HCT116 (cell line): ENCODE results near the gene MSLN. TPM values are rescaled to one million over a fixed set of nuclear protein-coding genes. Genes with fewer than 3 reads are reported as not detected.

Experiments
- ATAC-seq: fragments of 200-7000 bp; cut with Tn5 transposase; 2 replicates; pipeline ENCODE4 v1.9.1; 2020; ENCODE audit warnings: mild to moderate bottlenecking, moderate library complexity
- BruUV-seq: library from RNA; stranded (reverse); fragments of 400-500 nt; replicated peaks from 2 replicates; lab custom pipeline; 2021; lab: Mats Ljungman, UMichigan
- CTCF ChIA-PET: fragments of 300-600 bp; sonication (Branson Sonifier 250); formaldehyde crosslinking; loops from one replicate; lab custom pipeline; 2021; ENCODE audit warnings: antibody characterized with exemption; lab: Charles Lee
- POLR2A ChIA-PET: fragments of 300-600, 350-600 bp; sonication (Branson Sonifier 250); formaldehyde crosslinking; loops from one replicate; lab custom pipeline; 2021; ENCODE audit warnings: antibody characterized with exemption; lab: Charles Lee
- RAD21 ChIA-PET, 2 experiments: fragments of 300-600 bp; sonication (Branson Sonifier 250); formaldehyde crosslinking; loops; one replicate each; lab custom pipeline; 2023; ENCODE audit warnings: low total read pairs in 2 of 2; ENCODE audit not compliant: uncharacterized antibody in 2 of 2, unreplicated experiment in 2 of 2, low non-redundant PET in 1 of 2; lab: Charles Lee
- DNase-seq: peaks from one replicate; pipeline ENCODE4 v3.0.0-alpha.2; 2010; ENCODE audit warnings: low read depth, low spot score
- H2AFZ ChIP-seq: fragments of 200-600 bp; shearing (Covaris generic), sonication (generic); 2 replicates; pipeline ENCODE4 v1.6.1; 2017; ENCODE audit warnings: low read depth, mixed run types, mixed read lengths, antibody characterized with exemption, low read length; ENCODE audit not compliant: poor library complexity, severe bottlenecking
- H3K27ac ChIP-seq: 2 replicates; pipeline ENCODE4 v1.5.1; 2012; ENCODE audit warnings: low read depth, low read length
- H3K27me3 ChIP-seq: fragments of 200-600 bp; sonication (generic); 2 replicates; pipeline ENCODE4 v1.6.1; 2016; ENCODE audit warnings: mixed run types, low read length, mixed read lengths; ENCODE audit not compliant: insufficient read depth
- H3K36me3 ChIP-seq, 2 experiments: fragments of 200-500 bp in 1 of 2; fragments of 200-600 bp in 1 of 2; sonication (Bioruptor generic) in 1 of 2; sonication (generic) in 1 of 2; 2 replicates each; pipeline versions ENCODE4 v1.5.1 to v1.6.1; 2014 to 2016; ENCODE audit warnings: low read length in 2 of 2, inconsistent platforms in 1 of 2, mixed read lengths in 1 of 2, mixed run types in 1 of 2; ENCODE audit not compliant: insufficient read depth in 2 of 2, control insufficient read depth in 1 of 2
- H3K4me1 ChIP-seq, 2 experiments: fragments of 200-600 bp in 1 of 2; sonication (generic) in 1 of 2; 2 replicates each; pipeline versions ENCODE4 v1.5.1 to v1.6.1; 2012 to 2017; ENCODE audit warnings: low read length in 2 of 2, inconsistent platforms in 1 of 2, mild to moderate bottlenecking in 1 of 2, mixed read lengths in 1 of 2, mixed run types in 1 of 2, moderate library complexity in 1 of 2; ENCODE audit not compliant: insufficient read depth in 2 of 2, control insufficient read depth in 1 of 2
- H3K4me2 ChIP-seq: fragments of 200-600 bp; sonication (generic); 2 replicates; pipeline ENCODE4 v1.6.1; 2017; ENCODE audit warnings: mixed run types, low read length, mixed read lengths
- H3K4me3 ChIP-seq, 2 experiments: fragments of 200-600 bp in 1 of 2; sonication (generic) in 1 of 2; replicated peaks in 1 of 2; 2 replicates each; pipeline ENCODE4 v1.5.1; 2011 to 2016; ENCODE audit warnings: low read length in 2 of 2, control low read depth in 1 of 2, low read depth in 1 of 2, mild to moderate bottlenecking in 1 of 2, mixed read lengths in 1 of 2, mixed run types in 1 of 2
- H3K79me2 ChIP-seq: fragments of 200-600 bp; sonication (generic); 2 replicates; pipeline ENCODE4 v1.6.1; 2017; ENCODE audit warnings: mild to moderate bottlenecking, mixed run types, low read length, moderate library complexity, mixed read lengths; ENCODE audit not compliant: insufficient read depth
- H3K9ac ChIP-seq: fragments of 200-600 bp; sonication (generic); 2 replicates; pipeline ENCODE4 v1.6.1; 2016; ENCODE audit warnings: low read length, mixed read lengths
- H3K9me2 ChIP-seq: fragments of 200-600 bp; sonication (generic), shearing (Covaris generic); 2 replicates; pipeline ENCODE4 v1.6.1; 2017; ENCODE audit warnings: mixed run types, mild to moderate bottlenecking, moderate library complexity; ENCODE audit not compliant: insufficient read depth
- H3K9me3 ChIP-seq, 2 experiments: fragments of 200-500 bp in 1 of 2; fragments of 200-600 bp in 1 of 2; sonication (Bioruptor generic) in 1 of 2; sonication (generic) in 1 of 2; 2 replicates each; pipeline ENCODE4 v1.6.1; 2014 to 2017; ENCODE audit warnings: low read length in 2 of 2, mixed read lengths in 2 of 2, inconsistent platforms in 1 of 2, low read depth in 1 of 2, mild to moderate bottlenecking in 1 of 2, mixed run types in 1 of 2, moderate library complexity in 1 of 2; ENCODE audit not compliant: control insufficient read depth in 1 of 2, insufficient read depth in 1 of 2
- H4K20me1 ChIP-seq: fragments of 200-600 bp; sonication (generic), shearing (Covaris generic); 2 replicates; pipeline ENCODE4 v1.6.1; 2017; ENCODE audit warnings: mixed run types, mild to moderate bottlenecking, moderate library complexity; ENCODE audit not compliant: insufficient read depth
- ATF3 ChIP-seq: IDR thresholded peaks from 2 replicates; pipeline ENCODE4 v1.6.1; 2012
- CBX3 ChIP-seq: IDR thresholded peaks from 2 replicates; pipeline ENCODE4 v1.6.1; 2012; ENCODE audit warnings: low read depth
- CEBPB ChIP-seq: IDR thresholded peaks from 2 replicates; pipeline ENCODE4 v1.6.1; 2012; ENCODE audit warnings: low read depth
- EGR1 ChIP-seq: IDR thresholded peaks from 2 replicates; pipeline ENCODE4 v1.6.1; 2012; ENCODE audit warnings: low read depth
- ELF1 ChIP-seq: IDR thresholded peaks from 2 replicates; pipeline ENCODE4 v1.6.1; 2012; ENCODE audit warnings: low read depth, borderline replicate concordance
- EZH2phosphoT487 ChIP-seq: fragments of 200-600 bp; IDR thresholded peaks from 2 replicates; pipeline ENCODE4 v1.6.1; 2018; ENCODE audit warnings: antibody characterized with exemption, borderline replicate concordance
- JUND ChIP-seq: IDR thresholded peaks from 2 replicates; pipeline ENCODE4 v1.6.1; 2012
- MAX ChIP-seq: IDR thresholded peaks from 2 replicates; pipeline ENCODE4 v1.6.1; 2012
- POLR2A ChIP-seq: IDR thresholded peaks from 2 replicates; pipeline ENCODE4 v1.7.0; 2011; ENCODE audit warnings: borderline replicate concordance; ENCODE audit not compliant: insufficient read depth, insufficient read length; ENCODE audit errors: extremely low read depth
- POLR2AphosphoS5 ChIP-seq: IDR thresholded peaks from 2 replicates; pipeline ENCODE4 v1.6.1; 2011; ENCODE audit warnings: mild to moderate bottlenecking, low read depth, low read length, moderate library complexity
- RAD21 ChIP-seq: IDR thresholded peaks from 2 replicates; pipeline ENCODE4 v1.6.1; 2012; ENCODE audit warnings: low read depth, mild to moderate bottlenecking
- REST ChIP-seq: IDR thresholded peaks from 2 replicates; pipeline ENCODE4 v1.6.1; 2012; ENCODE audit warnings: low read depth
- SIN3A ChIP-seq: IDR thresholded peaks from 2 replicates; pipeline ENCODE4 v1.6.1; 2012; ENCODE audit warnings: low read depth
- SRF ChIP-seq: IDR thresholded peaks from 2 replicates; pipeline ENCODE4 v1.6.1; 2012; ENCODE audit warnings: low read depth
- TCF7L2 ChIP-seq: IDR thresholded peaks from 2 replicates; pipeline ENCODE4 v1.7.0; 2011; ENCODE audit warnings: borderline replicate concordance, inconsistent platforms; ENCODE audit not compliant: insufficient read depth, insufficient read length; ENCODE audit errors: extremely low read depth
- YY1 ChIP-seq: IDR thresholded peaks from 2 replicates; pipeline ENCODE4 v1.6.1; 2011; ENCODE audit warnings: low read length, low read depth, moderate library complexity, mild to moderate bottlenecking; ENCODE audit not compliant: insufficient replicate concordance; ENCODE audit errors: extremely low read depth
- ZBTB33 ChIP-seq: IDR thresholded peaks from 2 replicates; pipeline ENCODE4 v1.6.1; 2011; ENCODE audit warnings: mild to moderate bottlenecking, low read length, moderate library complexity; ENCODE audit not compliant: insufficient replicate concordance; ENCODE audit errors: extremely low read depth
- ZFX ChIP-seq: fragments of 450-650 bp; IDR thresholded peaks from 2 replicates; pipeline ENCODE4 v1.6.1; 2017
- ZNF274 ChIP-seq: fragments of 200-500 bp; sonication (Bioruptor generic); IDR thresholded peaks from 2 replicates; pipeline ENCODE4 v1.6.1; 2014; ENCODE audit warnings: mild to moderate bottlenecking, low read depth, low read length, inconsistent platforms
- intact Hi-C: fragments of 100-400 bp; cut with micrococcal nuclease; formaldehyde crosslinking; loops from 2 replicates; pipeline ENCODE4 v1.10.0; 2022
- total RNA-seq: library from RNA; stranded (reverse); gene quantifications from one replicate; pipeline ENCODE4 v1.2.1, GENCODE V29; 2021; ENCODE audit not compliant: unreplicated experiment

Gene MSLN
- total RNA-seq, 1 experiment from 2014 or later, result 40.9 TPM

GRCh38 chr16:801584-802363 lies 41.2 kb downstream of the MSLN start:
- CTCF ChIA-PET, result no interaction called here
- H4K20me1 ChIP-seq, result no peaks in the 10 kb centered on the region
- no peaks in the 10 kb centered on the region for H3K36me3 ChIP-seq
- no peaks in the 10 kb centered on the region for H3K9me2 ChIP-seq
- BruUV-seq, result no TSS peak
- H3K9ac ChIP-seq, result no peak overlapping the region
- no peak overlapping the region for H3K27ac ChIP-seq
- no peak for DNase-seq
- ATAC-seq, result no peak
- no peaks in the 10 kb centered on the region for H3K9me3 ChIP-seq
- no peaks in the 10 kb centered on the region for H3K27me3 ChIP-seq
- no peak overlapping the region for H2AFZ ChIP-seq
- RAD21 ChIA-PET, result no interaction called here
- no peak overlapping the region for H3K4me2 ChIP-seq
- H3K79me2 ChIP-seq, result peaks cover 8% of the 10 kb centered on the region; the same call in 1 of the 2 replicates
- H3K4me1 ChIP-seq, result peaks cover 9 to 33% of the 10 kb centered on the region in 2 experiments; a peak in 3 of 4 replicates
- POLR2A ChIA-PET, result no interaction called here
- TF ChIP-seq REST (no peak), RAD21 (no peak), EGR1 (no peak), CBX3 (no peak), ELF1 (no peak), CEBPB (no peak), SIN3A (no peak), ATF3 (no peak), POLR2A (no peak), TCF7L2 (no peak), SRF (no peak), YY1 (no peak), POLR2AphosphoS5 (no peak), ZNF274 (no peak), EZH2phosphoT487 (no peak), ZBTB33 (no peak), ZFX (no peak), JUND (no peak), MAX (no peak)
- H3K4me3 ChIP-seq, result no peak overlapping the region
- intact Hi-C loops, result no loop called here
